Measurements from ENCODE around the gene DDX51.

DDX51 gene

GRCh38 chr12:132178801-132179401 lies 34.8 kb upstream of the DDX51 start:
- DNase-seq (ENCODE audit: low read depth), result peak; percentile 38

DNA sequence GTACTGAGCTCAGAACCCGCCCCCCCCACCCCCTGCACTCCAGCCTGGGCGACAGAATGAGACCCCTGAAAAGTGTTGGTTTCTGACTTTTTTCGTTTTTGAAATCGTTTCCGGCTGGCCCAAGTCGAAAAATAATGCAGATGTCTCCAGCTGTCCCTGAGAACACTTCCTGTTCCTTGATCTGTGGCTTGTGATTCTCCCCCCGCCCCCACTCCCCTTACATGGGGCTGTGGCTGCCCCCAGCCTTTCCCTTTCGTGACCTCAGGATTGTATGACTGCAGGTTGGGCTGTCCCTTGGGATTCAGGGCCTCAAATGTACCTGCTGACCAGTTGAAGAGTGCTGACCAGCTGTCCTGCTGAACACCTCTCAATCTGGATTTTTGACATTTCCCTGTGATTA lies 34.2 kb upstream of the DDX51 start:
- no peak for DNase-seq (ENCODE audit: low read depth)

DNA sequence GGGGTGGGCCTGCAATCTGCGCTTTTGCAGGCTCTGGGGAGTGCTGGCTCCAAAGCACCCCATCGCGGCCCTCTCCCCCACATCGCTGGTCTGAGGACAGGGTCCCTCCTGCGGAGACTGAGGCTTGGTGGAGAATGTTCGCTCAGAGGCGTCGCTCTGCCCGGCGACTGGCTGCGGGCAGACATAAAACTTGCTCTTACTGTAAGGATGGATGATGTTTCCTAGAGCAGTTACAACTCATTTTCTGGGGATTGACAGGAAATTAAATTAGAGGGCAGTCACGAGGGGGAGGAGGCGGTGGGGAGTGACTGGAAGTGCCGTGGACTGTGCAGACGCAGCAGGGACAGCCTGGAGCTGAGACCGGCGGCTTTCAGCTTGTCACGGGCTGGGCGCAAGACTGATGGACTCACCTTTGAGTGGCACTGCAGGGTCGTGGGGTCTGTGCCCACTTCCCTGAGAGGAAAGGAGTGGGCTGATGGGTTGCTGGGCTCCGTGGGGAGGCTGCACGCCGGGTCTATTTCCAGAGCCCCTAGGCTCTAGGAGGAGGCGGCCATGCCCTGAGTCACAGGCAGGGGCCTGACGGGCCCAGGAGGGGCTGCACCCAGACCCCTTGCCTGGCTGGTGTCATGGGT lies 32.9 kb upstream of the DDX51 start:
- DNase-seq (ENCODE audit: low read depth), result no peak

GRCh38 chr12:132176385-132176919 lies 32.3 kb upstream of the DDX51 start:
- no peak for DNase-seq (ENCODE audit: low read depth)

DNA sequence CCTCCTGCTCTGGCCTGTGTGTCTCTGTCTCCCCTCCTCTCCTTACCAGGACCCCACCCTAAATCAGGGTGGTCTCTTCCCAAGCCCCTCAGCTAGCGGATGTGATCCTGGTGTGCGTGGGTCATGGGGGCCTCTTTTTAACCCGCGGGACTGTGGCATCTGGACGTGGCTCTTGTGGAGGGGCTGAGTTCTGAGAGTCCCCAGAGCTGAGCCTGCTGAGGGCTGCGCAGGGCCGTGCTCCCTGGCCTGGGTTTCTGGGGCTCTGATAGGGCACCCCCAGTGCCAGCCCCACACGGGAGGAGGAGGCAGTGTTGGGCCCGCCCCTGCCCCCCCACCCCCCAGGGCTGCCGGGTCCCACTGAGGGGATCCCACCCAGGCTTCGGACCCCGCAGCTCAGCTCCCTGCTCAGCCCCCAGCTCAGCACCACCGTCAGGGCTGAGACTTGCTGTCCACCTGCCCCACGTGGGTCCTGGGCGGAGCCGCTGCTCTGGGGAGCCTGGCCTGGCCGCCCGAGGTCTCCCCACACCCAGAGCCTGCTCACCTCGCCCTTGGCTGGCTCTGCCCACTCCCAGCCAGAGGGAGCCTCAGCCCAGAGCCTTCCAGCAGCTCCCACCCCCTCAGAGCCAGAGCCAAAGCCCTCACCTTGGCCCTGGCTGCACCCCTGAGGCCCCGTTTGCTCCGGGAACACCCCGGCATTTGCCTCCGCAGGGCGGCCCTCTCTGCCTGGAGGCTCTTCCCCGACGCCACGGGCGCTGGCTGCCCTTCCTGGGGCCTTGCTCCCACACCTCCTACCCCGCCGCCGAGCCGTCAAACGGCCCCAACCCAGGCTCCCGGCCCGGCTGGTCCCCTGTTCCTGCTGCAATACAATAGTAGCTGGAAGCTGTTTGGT lies 31.6 kb upstream of the DDX51 start:
- DNase-seq (ENCODE audit: low read depth), result no peak

DNA sequence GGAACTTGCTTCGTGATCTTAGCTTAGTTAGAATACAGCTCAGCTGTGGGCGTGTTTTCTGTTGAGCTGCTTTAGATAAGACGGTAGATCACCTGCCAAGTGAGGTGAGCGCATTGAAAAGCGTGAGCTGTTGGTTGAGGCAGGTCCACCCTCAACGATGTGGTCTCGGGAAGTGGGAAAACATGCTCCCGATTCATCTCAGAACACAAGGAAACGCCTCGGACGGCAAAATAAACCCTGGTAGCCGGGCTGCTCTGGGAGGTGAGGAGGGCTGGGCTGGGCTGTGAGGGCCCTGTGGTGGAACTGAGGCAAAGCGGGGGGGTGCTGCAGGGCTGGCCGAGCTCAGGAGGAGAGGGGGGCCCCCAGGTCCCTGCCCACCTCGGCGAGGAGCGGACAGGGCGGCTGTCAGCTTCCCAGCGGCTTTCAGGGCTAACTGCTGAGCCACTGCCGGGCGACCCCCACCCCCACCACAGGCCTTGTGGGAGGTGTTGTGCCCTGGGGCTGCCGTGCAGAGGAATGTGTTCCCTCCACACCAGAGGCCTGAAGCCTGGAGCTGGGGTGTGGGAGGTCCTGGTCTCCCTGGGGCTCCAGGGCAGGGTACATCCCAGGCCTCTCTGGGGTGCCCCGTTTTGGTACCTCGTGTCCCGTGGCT lies 30.8 kb upstream of the DDX51 start:
- no peak for DNase-seq (ENCODE audit: low read depth)

- no peak for DNase-seq (ENCODE audit: low read depth)
Measured at GRCh38 chr12:132174015-132174838, 30.1 kb upstream of the DDX51 start.

DNA sequence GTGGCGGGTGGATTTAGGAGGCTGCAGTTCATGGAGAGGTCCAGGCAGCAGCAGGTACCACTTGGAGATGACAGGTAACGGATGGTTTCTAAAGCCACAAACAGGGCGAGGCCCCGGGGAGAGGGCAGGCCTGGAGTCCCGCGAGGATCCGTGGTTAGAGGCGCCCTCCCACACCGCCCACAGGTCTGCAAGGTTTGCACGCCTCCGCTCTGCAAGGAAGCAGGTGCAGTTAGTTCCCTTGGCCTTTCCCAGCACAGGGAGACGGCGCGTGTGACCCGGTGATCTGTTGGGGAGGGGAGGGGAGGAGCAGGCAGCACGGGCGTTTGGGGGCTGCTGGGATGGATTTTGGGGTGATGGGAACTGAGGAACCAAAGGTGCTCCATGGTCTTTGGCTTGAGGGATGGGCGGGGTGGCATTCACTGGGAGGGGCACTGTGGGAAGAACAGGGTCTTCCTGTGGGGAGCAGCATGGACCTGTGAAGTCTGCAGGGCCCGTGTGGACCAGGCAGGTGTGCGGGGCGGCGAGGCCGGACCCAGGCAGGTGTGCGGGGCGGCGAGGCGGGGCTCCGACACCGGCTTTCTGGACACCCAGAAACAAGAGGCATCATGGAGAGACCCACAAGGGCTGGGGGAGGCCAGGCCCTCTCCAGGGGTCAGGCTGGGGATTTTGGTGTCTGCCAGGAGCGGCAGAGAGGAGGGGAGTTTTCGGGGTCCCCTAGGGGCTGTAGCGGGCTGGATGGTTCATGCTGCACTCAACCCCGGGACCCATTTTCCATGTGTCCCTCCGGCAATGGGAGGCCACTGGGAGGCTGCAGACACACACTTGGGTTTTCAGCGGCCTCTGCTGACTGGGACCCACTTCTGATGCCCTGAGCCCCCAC lies 29.3 kb upstream of the DDX51 start:
- no peak for DNase-seq (ENCODE audit: low read depth)

- no peak for DNase-seq (ENCODE audit: low read depth)
Measured at GRCh38 chr12:132172619-132173018, 28.5 kb upstream of the DDX51 start.

- no peak for DNase-seq (ENCODE audit: low read depth)
Measured at GRCh38 chr12:132171968-132172521, 27.9 kb upstream of the DDX51 start.

- no peak for DNase-seq (ENCODE audit: low read depth)
Measured at GRCh38 chr12:132171293-132171967, 27.3 kb upstream of the DDX51 start.

DNA sequence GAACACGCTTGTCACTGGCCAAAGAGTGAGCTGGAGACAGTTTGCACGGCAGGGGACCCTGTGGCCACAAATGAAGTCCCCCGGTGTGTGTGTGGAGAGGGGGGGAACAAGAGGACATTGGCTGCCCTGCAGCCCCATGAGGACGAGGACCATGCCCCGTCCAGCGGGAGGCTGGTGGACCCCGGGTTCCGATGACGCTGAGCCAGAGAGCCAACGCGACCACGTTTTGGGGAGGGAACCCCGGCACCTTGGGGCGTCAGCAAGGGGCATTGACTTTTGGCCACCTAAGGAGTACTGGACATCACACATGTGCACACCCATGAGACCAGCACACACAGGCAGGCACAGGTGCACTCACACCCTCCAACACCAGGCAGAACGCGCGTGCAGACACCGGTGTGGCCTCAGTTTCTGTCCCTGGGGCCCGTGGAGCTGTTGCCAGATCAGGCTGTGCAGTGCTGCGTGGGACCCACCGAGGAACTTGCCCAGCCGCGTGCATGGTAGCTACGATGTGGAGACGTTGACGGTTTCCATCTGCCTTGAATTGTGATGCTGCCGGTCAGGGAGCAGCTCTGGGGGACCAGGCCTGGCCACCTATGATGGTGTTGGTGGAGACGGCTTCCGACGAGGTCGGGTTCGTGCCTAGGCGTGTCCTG lies 26.6 kb upstream of the DDX51 start:
- DNase-seq (ENCODE audit: low read depth), result no peak

- no peak for DNase-seq (ENCODE audit: low read depth)
Measured at GRCh38 chr12:132170094-132170636, 26.0 kb upstream of the DDX51 start.

DNA sequence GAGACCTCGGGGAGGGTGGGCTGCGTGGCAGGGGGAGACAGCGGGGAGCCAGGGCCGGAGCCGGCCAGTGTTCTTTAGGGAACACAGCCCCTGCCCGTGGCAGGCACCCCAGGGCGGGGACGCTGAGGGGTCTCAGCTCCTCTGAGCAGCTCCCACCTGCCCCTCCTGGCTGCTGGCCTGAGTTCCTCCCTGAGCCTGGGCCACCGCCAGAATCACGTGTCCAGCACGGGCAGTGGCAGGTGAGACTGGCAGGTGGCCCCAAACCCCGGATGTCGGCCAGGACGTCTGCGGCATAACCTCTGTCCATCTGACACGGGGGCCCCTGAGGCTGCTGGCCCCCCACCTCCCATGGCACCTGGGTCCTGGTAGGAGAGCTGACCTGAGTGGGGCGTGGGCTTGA lies 25.3 kb upstream of the DDX51 start:
- DNase-seq (ENCODE audit: low read depth), result no peak

GRCh38 chr12:132168311-132169031 lies 24.4 kb upstream of the DDX51 start:
- no peak for DNase-seq (ENCODE audit: low read depth)

DNA sequence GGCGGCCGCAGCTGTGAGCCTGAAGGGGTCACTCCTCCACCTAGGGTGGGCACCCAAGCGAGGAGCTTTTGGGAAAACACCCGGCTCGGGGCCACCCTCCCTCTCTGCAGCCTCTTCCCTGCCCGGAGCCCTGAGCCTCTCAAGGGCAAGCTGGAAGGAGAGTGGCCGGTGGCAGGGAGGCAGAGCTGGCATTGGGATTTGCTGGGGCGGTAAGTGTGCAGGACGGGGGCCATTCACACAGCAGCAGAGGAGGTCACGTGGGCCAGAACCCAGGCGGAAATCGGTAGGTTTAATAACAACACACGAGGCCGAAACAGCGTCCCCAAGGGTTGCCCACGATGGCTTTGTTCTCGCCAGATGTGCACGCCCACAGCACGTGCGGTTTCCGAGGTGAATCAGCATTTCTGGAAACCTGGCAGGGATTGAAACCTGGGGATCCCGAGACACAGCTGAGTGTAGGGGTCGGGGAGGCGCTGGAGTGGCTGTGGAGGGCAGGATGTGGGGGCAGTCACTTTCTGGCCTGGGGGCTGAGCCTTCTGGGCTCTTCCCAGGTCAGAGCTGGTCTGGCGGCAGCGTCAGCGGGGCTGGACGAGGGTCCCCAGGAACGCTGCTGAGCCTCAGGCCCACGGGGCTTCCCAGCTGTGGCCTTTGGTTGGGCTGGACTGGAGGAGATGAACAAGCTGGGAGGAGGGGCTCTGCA lies 23.6 kb upstream of the DDX51 start:
- no peak for DNase-seq (ENCODE audit: low read depth)

- DNase-seq (ENCODE audit: low read depth), result no peak
Measured at GRCh38 chr12:132166801-132167591, 22.9 kb upstream of the DDX51 start.

Data from activated T-helper 1 cell treated with Interleukin-2 at 50 U/mL for 16 hours (primary cell).